HCT116 (cell line): ENCODE results near the gene ZBTB7C. TPM values are rescaled to one million over a fixed set of nuclear protein-coding genes. Genes with fewer than 3 reads are reported as not detected.

Source experiments
- ATAC-seq: fragments of 200-7000 bp; cut with Tn5 transposase; 2 replicates; pipeline ENCODE4 v1.9.1; 2020; ENCODE audit warnings: mild to moderate bottlenecking, moderate library complexity
- BruUV-seq: library from RNA; stranded (reverse); fragments of 400-500 nt; replicated peaks from 2 replicates; lab custom pipeline; 2021; lab: Mats Ljungman, UMichigan
- CTCF ChIA-PET: fragments of 300-600 bp; sonication (Branson Sonifier 250); formaldehyde crosslinking; loops from one replicate; lab custom pipeline; 2021; ENCODE audit warnings: antibody characterized with exemption; lab: Charles Lee
- POLR2A ChIA-PET: fragments of 300-600, 350-600 bp; sonication (Branson Sonifier 250); formaldehyde crosslinking; loops from one replicate; lab custom pipeline; 2021; ENCODE audit warnings: antibody characterized with exemption; lab: Charles Lee
- RAD21 ChIA-PET, 2 experiments: fragments of 300-600 bp; sonication (Branson Sonifier 250); formaldehyde crosslinking; loops; one replicate each; lab custom pipeline; 2023; ENCODE audit warnings: low total read pairs in 2 of 2; ENCODE audit not compliant: uncharacterized antibody in 2 of 2, unreplicated experiment in 2 of 2, low non-redundant PET in 1 of 2; lab: Charles Lee
- DNase-seq: peaks from one replicate; pipeline ENCODE4 v3.0.0-alpha.2; 2010; ENCODE audit warnings: low read depth, low spot score
- H2AFZ ChIP-seq: fragments of 200-600 bp; shearing (Covaris generic), sonication (generic); 2 replicates; pipeline ENCODE4 v1.6.1; 2017; ENCODE audit warnings: low read depth, mixed run types, mixed read lengths, antibody characterized with exemption, low read length; ENCODE audit not compliant: poor library complexity, severe bottlenecking
- H3K27ac ChIP-seq: 2 replicates; pipeline ENCODE4 v1.5.1; 2012; ENCODE audit warnings: low read depth, low read length
- H3K27me3 ChIP-seq: fragments of 200-600 bp; sonication (generic); 2 replicates; pipeline ENCODE4 v1.6.1; 2016; ENCODE audit warnings: mixed run types, low read length, mixed read lengths; ENCODE audit not compliant: insufficient read depth
- H3K36me3 ChIP-seq, 2 experiments: fragments of 200-500 bp in 1 of 2; fragments of 200-600 bp in 1 of 2; sonication (Bioruptor generic) in 1 of 2; sonication (generic) in 1 of 2; 2 replicates each; pipeline versions ENCODE4 v1.5.1 to v1.6.1; 2014 to 2016; ENCODE audit warnings: low read length in 2 of 2, inconsistent platforms in 1 of 2, mixed read lengths in 1 of 2, mixed run types in 1 of 2; ENCODE audit not compliant: insufficient read depth in 2 of 2, control insufficient read depth in 1 of 2
- H3K4me1 ChIP-seq, 2 experiments: fragments of 200-600 bp in 1 of 2; sonication (generic) in 1 of 2; 2 replicates each; pipeline versions ENCODE4 v1.5.1 to v1.6.1; 2012 to 2017; ENCODE audit warnings: low read length in 2 of 2, inconsistent platforms in 1 of 2, mild to moderate bottlenecking in 1 of 2, mixed read lengths in 1 of 2, mixed run types in 1 of 2, moderate library complexity in 1 of 2; ENCODE audit not compliant: insufficient read depth in 2 of 2, control insufficient read depth in 1 of 2
- H3K4me2 ChIP-seq: fragments of 200-600 bp; sonication (generic); 2 replicates; pipeline ENCODE4 v1.6.1; 2017; ENCODE audit warnings: mixed run types, low read length, mixed read lengths
- H3K4me3 ChIP-seq, 2 experiments: fragments of 200-600 bp in 1 of 2; sonication (generic) in 1 of 2; replicated peaks in 1 of 2; 2 replicates each; pipeline ENCODE4 v1.5.1; 2011 to 2016; ENCODE audit warnings: low read length in 2 of 2, control low read depth in 1 of 2, low read depth in 1 of 2, mild to moderate bottlenecking in 1 of 2, mixed read lengths in 1 of 2, mixed run types in 1 of 2
- H3K79me2 ChIP-seq: fragments of 200-600 bp; sonication (generic); 2 replicates; pipeline ENCODE4 v1.6.1; 2017; ENCODE audit warnings: mild to moderate bottlenecking, mixed run types, low read length, moderate library complexity, mixed read lengths; ENCODE audit not compliant: insufficient read depth
- H3K9ac ChIP-seq: fragments of 200-600 bp; sonication (generic); 2 replicates; pipeline ENCODE4 v1.6.1; 2016; ENCODE audit warnings: low read length, mixed read lengths
- H3K9me2 ChIP-seq: fragments of 200-600 bp; sonication (generic), shearing (Covaris generic); 2 replicates; pipeline ENCODE4 v1.6.1; 2017; ENCODE audit warnings: mixed run types, mild to moderate bottlenecking, moderate library complexity; ENCODE audit not compliant: insufficient read depth
- H3K9me3 ChIP-seq, 2 experiments: fragments of 200-500 bp in 1 of 2; fragments of 200-600 bp in 1 of 2; sonication (Bioruptor generic) in 1 of 2; sonication (generic) in 1 of 2; 2 replicates each; pipeline ENCODE4 v1.6.1; 2014 to 2017; ENCODE audit warnings: low read length in 2 of 2, mixed read lengths in 2 of 2, inconsistent platforms in 1 of 2, low read depth in 1 of 2, mild to moderate bottlenecking in 1 of 2, mixed run types in 1 of 2, moderate library complexity in 1 of 2; ENCODE audit not compliant: control insufficient read depth in 1 of 2, insufficient read depth in 1 of 2
- H4K20me1 ChIP-seq: fragments of 200-600 bp; sonication (generic), shearing (Covaris generic); 2 replicates; pipeline ENCODE4 v1.6.1; 2017; ENCODE audit warnings: mixed run types, mild to moderate bottlenecking, moderate library complexity; ENCODE audit not compliant: insufficient read depth
- CBX3 ChIP-seq: IDR thresholded peaks from 2 replicates; pipeline ENCODE4 v1.6.1; 2012; ENCODE audit warnings: low read depth
- ELF1 ChIP-seq: IDR thresholded peaks from 2 replicates; pipeline ENCODE4 v1.6.1; 2012; ENCODE audit warnings: low read depth, borderline replicate concordance
- JUND ChIP-seq: IDR thresholded peaks from 2 replicates; pipeline ENCODE4 v1.6.1; 2012
- POLR2A ChIP-seq: IDR thresholded peaks from 2 replicates; pipeline ENCODE4 v1.7.0; 2011; ENCODE audit warnings: borderline replicate concordance; ENCODE audit not compliant: insufficient read depth, insufficient read length; ENCODE audit errors: extremely low read depth
- SP1 ChIP-seq: IDR thresholded peaks from 2 replicates; pipeline ENCODE4 v1.6.1; 2012; ENCODE audit warnings: low read depth
- SRF ChIP-seq: IDR thresholded peaks from 2 replicates; pipeline ENCODE4 v1.6.1; 2012; ENCODE audit warnings: low read depth
- YY1 ChIP-seq: IDR thresholded peaks from 2 replicates; pipeline ENCODE4 v1.6.1; 2011; ENCODE audit warnings: low read length, low read depth, moderate library complexity, mild to moderate bottlenecking; ENCODE audit not compliant: insufficient replicate concordance; ENCODE audit errors: extremely low read depth
- ZFX ChIP-seq: fragments of 450-650 bp; IDR thresholded peaks from 2 replicates; pipeline ENCODE4 v1.6.1; 2017
- intact Hi-C: fragments of 100-400 bp; cut with micrococcal nuclease; formaldehyde crosslinking; loops from 2 replicates; pipeline ENCODE4 v1.10.0; 2022
- total RNA-seq: library from RNA; stranded (reverse); gene quantifications from one replicate; pipeline ENCODE4 v1.2.1, GENCODE V29; 2021; ENCODE audit not compliant: unreplicated experiment
- TF ChIP-seq, protein P1 (sequence below): IDR thresholded peaks from 2 replicates; pipeline ENCODE4 v1.6.1; 2012
- TF ChIP-seq, protein P2 (sequence below), 3 experiments: fragments of 200-600 bp in 1 of 3; sonication (generic) in 1 of 3; IDR thresholded peaks in 2 of 3; conservative IDR thresholded peaks in 1 of 3; 2 replicates each; pipeline ENCODE4 v1.5.1; 2012 to 2017; ENCODE audit warnings: low read depth in 2 of 3, low read length in 2 of 3, antibody characterized with exemption in 1 of 3, borderline replicate concordance in 1 of 3, control low read depth in 1 of 3, mild to moderate bottlenecking in 1 of 3, mixed read lengths in 1 of 3, mixed run types in 1 of 3, moderate library complexity in 1 of 3; ENCODE audit not compliant: insufficient read depth in 1 of 3
- TF ChIP-seq, protein P3 (sequence below): IDR thresholded peaks from 2 replicates; pipeline ENCODE4 v1.6.1; 2011; ENCODE audit warnings: mild to moderate bottlenecking, low read length, moderate library complexity; ENCODE audit not compliant: insufficient replicate concordance; ENCODE audit errors: extremely low read depth
- TF ChIP-seq, protein P4 (sequence below): IDR thresholded peaks from 2 replicates; pipeline ENCODE4 v1.6.1; 2012

ZBTB7C gene
- total RNA-seq, 1 experiment from 2014 or later: 0.37 TPM

DNA sequence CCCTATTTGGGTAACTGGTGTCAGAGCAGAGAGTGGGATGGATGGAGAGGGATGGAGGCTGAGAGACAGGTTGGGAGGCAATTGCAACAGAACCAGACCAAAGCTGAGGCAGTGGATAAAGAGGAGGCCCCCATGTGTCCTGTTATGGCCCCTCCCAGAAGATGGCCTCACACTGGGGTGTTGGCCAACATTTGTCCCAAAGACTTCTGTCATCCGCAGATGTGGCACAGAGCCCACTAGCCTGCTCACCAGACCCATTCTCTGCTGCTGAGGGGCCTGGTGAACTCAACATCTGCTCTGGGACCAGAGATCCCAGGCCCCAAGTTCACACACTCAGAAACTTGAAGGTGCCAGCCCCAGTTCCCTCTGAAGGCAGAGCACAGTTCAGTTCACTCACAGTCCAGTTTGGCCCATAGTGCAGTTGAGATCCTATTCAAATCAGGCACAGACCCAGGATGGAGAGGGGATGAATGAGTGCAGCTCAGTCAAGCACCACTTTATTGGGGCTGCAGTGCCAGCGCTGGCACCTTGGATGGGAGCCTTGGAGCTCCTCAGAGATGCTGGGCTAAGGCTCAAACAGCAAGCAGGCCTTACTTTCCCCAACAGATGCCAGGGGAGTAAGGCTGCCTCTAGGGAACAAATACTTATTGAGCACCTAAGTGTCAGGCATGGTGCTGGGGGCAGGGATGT, 189.2 kb downstream of the ZBTB7C start:
- Histone ChIP-seq H3K27me3 (peaks cover 10% of the 10 kb centered on the region; the same call in 1 of the 2 replicates), H2AFZ (no peak overlapping the region), H3K79me2 (no peaks in the 10 kb centered on the region), H4K20me1 (no peaks in the 10 kb centered on the region), H3K27ac (no peak overlapping the region), H3K4me1 (peaks cover 0 to 11% of the 10 kb centered on the region in 2 experiments; a peak in 2 of 4 replicates), H3K9me3 (no peaks in the 10 kb centered on the region), H3K36me3 (no peaks in the 10 kb centered on the region), H3K4me2 (no peak overlapping the region), H3K9ac (no peak overlapping the region), H3K4me3 (no peak overlapping the region), H3K9me2 (no peaks in the 10 kb centered on the region)
- ChIA-PET RAD21 (no interaction called here), POLR2A (no interaction called here), CTCF (interaction anchor here (1.0 kb wide), 1 partner anchor 10 kb away, joined by 3 read pairs; no protein-coding TSS in a partner anchor)
- DNase-seq (no peak), ATAC-seq (no peak)
- no TSS peak for BruUV-seq
- no peak for TF ChIP-seq ZFX
- no peak for TF ChIP-seq JUND
- TF ChIP-seq, protein P1, sequence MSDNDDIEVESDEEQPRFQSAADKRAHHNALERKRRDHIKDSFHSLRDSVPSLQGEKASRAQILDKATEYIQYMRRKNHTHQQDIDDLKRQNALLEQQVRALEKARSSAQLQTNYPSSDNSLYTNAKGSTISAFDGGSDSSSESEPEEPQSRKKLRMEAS: no peak
- TF ChIP-seq, protein P2, sequence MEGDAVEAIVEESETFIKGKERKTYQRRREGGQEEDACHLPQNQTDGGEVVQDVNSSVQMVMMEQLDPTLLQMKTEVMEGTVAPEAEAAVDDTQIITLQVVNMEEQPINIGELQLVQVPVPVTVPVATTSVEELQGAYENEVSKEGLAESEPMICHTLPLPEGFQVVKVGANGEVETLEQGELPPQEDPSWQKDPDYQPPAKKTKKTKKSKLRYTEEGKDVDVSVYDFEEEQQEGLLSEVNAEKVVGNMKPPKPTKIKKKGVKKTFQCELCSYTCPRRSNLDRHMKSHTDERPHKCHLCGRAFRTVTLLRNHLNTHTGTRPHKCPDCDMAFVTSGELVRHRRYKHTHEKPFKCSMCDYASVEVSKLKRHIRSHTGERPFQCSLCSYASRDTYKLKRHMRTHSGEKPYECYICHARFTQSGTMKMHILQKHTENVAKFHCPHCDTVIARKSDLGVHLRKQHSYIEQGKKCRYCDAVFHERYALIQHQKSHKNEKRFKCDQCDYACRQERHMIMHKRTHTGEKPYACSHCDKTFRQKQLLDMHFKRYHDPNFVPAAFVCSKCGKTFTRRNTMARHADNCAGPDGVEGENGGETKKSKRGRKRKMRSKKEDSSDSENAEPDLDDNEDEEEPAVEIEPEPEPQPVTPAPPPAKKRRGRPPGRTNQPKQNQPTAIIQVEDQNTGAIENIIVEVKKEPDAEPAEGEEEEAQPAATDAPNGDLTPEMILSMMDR (IDR thresholded peaks at IDR 0.05 in 2 of 3, conservative IDR thresholded peaks at IDR 0.05 in 1 of 3; ENCODE audit: borderline replicate concordance in 1 of 3, insufficient read depth in 1 of 3, low read depth in 2 of 3, low read length in 2 of 3): no peak
- TF ChIP-seq, protein P3, sequence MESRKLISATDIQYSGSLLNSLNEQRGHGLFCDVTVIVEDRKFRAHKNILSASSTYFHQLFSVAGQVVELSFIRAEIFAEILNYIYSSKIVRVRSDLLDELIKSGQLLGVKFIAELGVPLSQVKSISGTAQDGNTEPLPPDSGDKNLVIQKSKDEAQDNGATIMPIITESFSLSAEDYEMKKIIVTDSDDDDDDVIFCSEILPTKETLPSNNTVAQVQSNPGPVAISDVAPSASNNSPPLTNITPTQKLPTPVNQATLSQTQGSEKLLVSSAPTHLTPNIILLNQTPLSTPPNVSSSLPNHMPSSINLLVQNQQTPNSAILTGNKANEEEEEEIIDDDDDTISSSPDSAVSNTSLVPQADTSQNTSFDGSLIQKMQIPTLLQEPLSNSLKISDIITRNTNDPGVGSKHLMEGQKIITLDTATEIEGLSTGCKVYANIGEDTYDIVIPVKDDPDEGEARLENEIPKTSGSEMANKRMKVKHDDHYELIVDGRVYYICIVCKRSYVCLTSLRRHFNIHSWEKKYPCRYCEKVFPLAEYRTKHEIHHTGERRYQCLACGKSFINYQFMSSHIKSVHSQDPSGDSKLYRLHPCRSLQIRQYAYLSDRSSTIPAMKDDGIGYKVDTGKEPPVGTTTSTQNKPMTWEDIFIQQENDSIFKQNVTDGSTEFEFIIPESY: no peak
- TF ChIP-seq POLR2A: no peak
- TF ChIP-seq YY1: no peak
- TF ChIP-seq, protein P4, sequence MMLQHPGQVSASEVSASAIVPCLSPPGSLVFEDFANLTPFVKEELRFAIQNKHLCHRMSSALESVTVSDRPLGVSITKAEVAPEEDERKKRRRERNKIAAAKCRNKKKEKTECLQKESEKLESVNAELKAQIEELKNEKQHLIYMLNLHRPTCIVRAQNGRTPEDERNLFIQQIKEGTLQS: no peak
- TF ChIP-seq SRF: no peak
- TF ChIP-seq SP1: no peak
- no peak for TF ChIP-seq ELF1
- TF ChIP-seq CBX3: no peak
- intact Hi-C loops: no loop called here
